GM12872 (cell line): ENCODE results near the gene MMUT.

ENCODE experiments used
- CTCF ChIP-seq: IDR thresholded peaks from 3 replicates; pipeline ENCODE4 v1.5.1; 2011; ENCODE audit warnings: low read depth, mild to moderate bottlenecking, low read length, moderate library complexity; ENCODE audit not compliant: insufficient read depth

MMUT gene

GRCh38 chr6:49454787-49455709 lies 8.0 kb downstream of the MMUT start:
- no peak for TF ChIP-seq CTCF

- 0 out of 3 replicates have a peak, but pooled peaks have one; percentile 1 for TF ChIP-seq CTCF
Observed at GRCh38 chr6:49453221-49453620, 9.8 kb downstream of the MMUT start.

GRCh38 chr6:49430866-49431265 lies 32.2 kb downstream of the MMUT start:
- TF ChIP-seq CTCF: no peak

GRCh38 chr6:49430187-49430586 lies 32.9 kb downstream of the MMUT start:
- TF ChIP-seq CTCF: no peak

GRCh38 chr6:49423817-49424216 lies 39.2 kb downstream of the MMUT start:
- no peak for TF ChIP-seq CTCF

GRCh38 chr6:49416195-49416594 lies 46.9 kb downstream of the MMUT start:
- no peak for TF ChIP-seq CTCF

GRCh38 chr6:49415358-49415757 lies 47.7 kb downstream of the MMUT start:
- no peak for TF ChIP-seq CTCF
